Loucy (cell line): ENCODE data around the gene FBP2.

Source experiments
- H2AFZ ChIP-seq: fragments of 200-600 bp; sonication (generic); 2 replicates; pipeline ENCODE4 v1.6.0; 2016; ENCODE audit warnings: antibody characterized with exemption, mild to moderate bottlenecking, low read length, moderate library complexity
- H3F3A ChIP-seq: fragments of 200-600 bp; 2 replicates; pipeline ENCODE4 v1.6.0; 2016; ENCODE audit warnings: antibody characterized with exemption, low read depth, mild to moderate bottlenecking
- H3K27me3 ChIP-seq: fragments of 200-600 bp; sonication (generic); 2 replicates; pipeline ENCODE4 v1.6.1; 2014; ENCODE audit warnings: low read length, mild to moderate bottlenecking; ENCODE audit not compliant: insufficient read depth, poor library complexity, severe bottlenecking
- H3K36me3 ChIP-seq: fragments of 200-600 bp; sonication (generic); 2 replicates; pipeline ENCODE4 v1.6.1; 2016; ENCODE audit warnings: low read length; ENCODE audit not compliant: insufficient read depth
- H3K4me1 ChIP-seq: fragments of 200-600 bp; sonication (generic); 2 replicates; pipeline ENCODE4 v1.5.1; 2014; ENCODE audit warnings: low read length, mild to moderate bottlenecking; ENCODE audit not compliant: insufficient read depth, poor library complexity, severe bottlenecking
- H3K4me2 ChIP-seq: fragments of 200-600 bp; sonication (generic); 2 replicates; pipeline ENCODE4 v1.6.0; 2014; ENCODE audit warnings: antibody characterized with exemption, low read length, low read depth, mild to moderate bottlenecking; ENCODE audit not compliant: poor library complexity, severe bottlenecking
- H3K4me3 ChIP-seq: fragments of 200-600 bp; sonication (generic); 2 replicates; pipeline ENCODE4 v1.5.1; 2014; ENCODE audit warnings: low read length, mild to moderate bottlenecking, mixed read lengths; ENCODE audit not compliant: poor library complexity, severe bottlenecking
- H3K79me2 ChIP-seq: fragments of 200-600 bp; sonication (generic); 2 replicates; pipeline ENCODE4 v1.6.1; 2014; ENCODE audit warnings: low read length; ENCODE audit not compliant: insufficient read depth
- H3K9ac ChIP-seq: fragments of 200-600 bp; sonication (generic); 2 replicates; pipeline ENCODE4 v1.6.0; 2014; ENCODE audit warnings: mild to moderate bottlenecking, low read depth, low read length, moderate library complexity; ENCODE audit not compliant: poor library complexity, severe bottlenecking
- H3K9me2 ChIP-seq: fragments of 200-600 bp; sonication (generic); replicated peaks from 2 replicates; pipeline ENCODE4 v1.6.1; 2016; ENCODE audit warnings: low read depth, low read length, mixed read lengths
- H3K9me3 ChIP-seq: fragments of 200-600 bp; sonication (generic); 2 replicates; pipeline ENCODE4 v1.6.1; 2014; ENCODE audit warnings: mild to moderate bottlenecking, antibody characterized with exemption, low read length, low read depth; ENCODE audit not compliant: insufficient read depth
- H4K20me1 ChIP-seq: fragments of 200-600 bp; sonication (generic); 2 replicates; pipeline ENCODE4 v1.6.0; 2014; ENCODE audit warnings: antibody characterized with exemption, low read length, mild to moderate bottlenecking; ENCODE audit not compliant: insufficient read depth, poor library complexity, severe bottlenecking
- CTCF ChIP-seq: fragments of 200-600 bp; sonication (generic); conservative IDR thresholded peaks from 2 replicates; pipeline ENCODE4 v1.5.1; 2014; ENCODE audit warnings: mild to moderate bottlenecking, antibody characterized with exemption, low read length
- EZH2phosphoT487 ChIP-seq: fragments of 200-600 bp; IDR thresholded peaks from 2 replicates; pipeline ENCODE4 v1.6.1; 2018; ENCODE audit warnings: antibody characterized with exemption, mild to moderate bottlenecking, moderate library complexity, borderline replicate concordance

Gene FBP2

GRCh38 chr9:94584555-94584954, 9.1 kb downstream of the FBP2 start:
- H3K79me2 ChIP-seq, result no peaks in the 10 kb centered on the region
- no peaks in the 10 kb centered on the region for H3K27me3 ChIP-seq
- no peak overlapping the region for H3K4me3 ChIP-seq
- peak overlapping the region; percentile 41; the same call in 1 of the 2 replicates for H2AFZ ChIP-seq
- H3K9me3 ChIP-seq, result no peaks in the 10 kb centered on the region
- H3K36me3 ChIP-seq, result no peaks in the 10 kb centered on the region
- no peak overlapping the region for H3K4me2 ChIP-seq
- H4K20me1 ChIP-seq, result no peaks in the 10 kb centered on the region
- no peaks in the 10 kb centered on the region for H3K9me2 ChIP-seq
- peaks cover 7% of the 10 kb centered on the region for H3K4me1 ChIP-seq
- H3K9ac ChIP-seq, result no peak overlapping the region
- 0 out of 2 replicates have a peak, but pooled peaks cover 2% of the 10 kb centered on the region for H3F3A ChIP-seq
- TF ChIP-seq EZH2phosphoT487 (no peak), CTCF (no peak)

GRCh38 chr9:94581728-94582127, 11.9 kb downstream of the FBP2 start:
- 0 out of 2 replicates have a peak, but pooled peaks cover 3% of the 10 kb centered on the region for H3F3A ChIP-seq
- H3K27me3 ChIP-seq, result no peaks in the 10 kb centered on the region
- H3K36me3 ChIP-seq, result no peaks in the 10 kb centered on the region
- no peak overlapping the region for H3K4me2 ChIP-seq
- no peak overlapping the region for H3K4me3 ChIP-seq
- H4K20me1 ChIP-seq, result no peaks in the 10 kb centered on the region
- TF ChIP-seq CTCF, result no peak
- no peak for TF ChIP-seq EZH2phosphoT487
- H2AFZ ChIP-seq, result no peak overlapping the region
- H3K9ac ChIP-seq, result no peak overlapping the region
- peaks cover 14% of the 10 kb centered on the region for H3K4me1 ChIP-seq
- H3K9me3 ChIP-seq, result no peaks in the 10 kb centered on the region
- H3K9me2 ChIP-seq, result no peaks in the 10 kb centered on the region
- no peaks in the 10 kb centered on the region for H3K79me2 ChIP-seq

GRCh38 chr9:94577571-94577970, 16.1 kb downstream of the FBP2 start:
- no peak overlapping the region for H3K9ac ChIP-seq
- no peak overlapping the region for H3K4me2 ChIP-seq
- peaks cover 7% of the 10 kb centered on the region for H3K4me1 ChIP-seq
- H3K27me3 ChIP-seq, result no peaks in the 10 kb centered on the region
- H2AFZ ChIP-seq, result peak overlapping the region; percentile 77
- TF ChIP-seq CTCF (no peak), EZH2phosphoT487 (no peak)
- H3K79me2 ChIP-seq, result no peaks in the 10 kb centered on the region
- no peaks in the 10 kb centered on the region for H3K9me2 ChIP-seq
- H3K36me3 ChIP-seq, result no peaks in the 10 kb centered on the region
- no peaks in the 10 kb centered on the region for H4K20me1 ChIP-seq
- no peak overlapping the region for H3K4me3 ChIP-seq
- H3F3A ChIP-seq, result 0 out of 2 replicates have a peak, but pooled peaks cover 3% of the 10 kb centered on the region
- no peaks in the 10 kb centered on the region for H3K9me3 ChIP-seq
